Measurements from ENCODE around the gene TMED8. TPM values are rescaled to one million over a fixed set of nuclear protein-coding genes. Genes with fewer than 3 reads are reported as not detected.
"Not testable (repeated sequence)": the region's sequence is repeated elsewhere in the genome, so short reads cannot be mapped to it uniquely, and the experiment has no call there.

The TMED8 gene
- polyA plus RNA-seq, 1 experiment, result 4.2 TPM

DNA sequence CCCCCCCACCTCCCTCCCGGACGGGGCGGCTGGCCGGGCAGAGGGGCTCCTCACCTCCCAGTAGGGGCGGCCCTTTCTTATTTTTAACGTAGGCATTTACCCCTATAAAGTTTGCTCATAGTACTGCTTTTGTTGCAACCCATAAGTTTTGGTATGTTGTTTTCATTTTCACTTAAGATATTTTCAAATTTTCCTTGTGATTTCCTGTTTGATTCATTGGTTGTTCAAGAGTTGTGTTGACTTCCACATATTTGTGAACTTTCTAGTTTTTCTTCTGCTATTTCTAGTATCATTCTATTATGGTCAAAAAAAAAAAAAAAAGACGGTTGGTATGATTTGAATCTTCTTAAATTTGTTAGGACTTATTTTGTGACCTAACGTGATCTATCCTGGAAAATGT is 39.9 kb upstream of the TMED8 start:
- DNase-seq (ENCODE audit: low read depth), result no peak
- TF ChIP-seq, protein P1, sequence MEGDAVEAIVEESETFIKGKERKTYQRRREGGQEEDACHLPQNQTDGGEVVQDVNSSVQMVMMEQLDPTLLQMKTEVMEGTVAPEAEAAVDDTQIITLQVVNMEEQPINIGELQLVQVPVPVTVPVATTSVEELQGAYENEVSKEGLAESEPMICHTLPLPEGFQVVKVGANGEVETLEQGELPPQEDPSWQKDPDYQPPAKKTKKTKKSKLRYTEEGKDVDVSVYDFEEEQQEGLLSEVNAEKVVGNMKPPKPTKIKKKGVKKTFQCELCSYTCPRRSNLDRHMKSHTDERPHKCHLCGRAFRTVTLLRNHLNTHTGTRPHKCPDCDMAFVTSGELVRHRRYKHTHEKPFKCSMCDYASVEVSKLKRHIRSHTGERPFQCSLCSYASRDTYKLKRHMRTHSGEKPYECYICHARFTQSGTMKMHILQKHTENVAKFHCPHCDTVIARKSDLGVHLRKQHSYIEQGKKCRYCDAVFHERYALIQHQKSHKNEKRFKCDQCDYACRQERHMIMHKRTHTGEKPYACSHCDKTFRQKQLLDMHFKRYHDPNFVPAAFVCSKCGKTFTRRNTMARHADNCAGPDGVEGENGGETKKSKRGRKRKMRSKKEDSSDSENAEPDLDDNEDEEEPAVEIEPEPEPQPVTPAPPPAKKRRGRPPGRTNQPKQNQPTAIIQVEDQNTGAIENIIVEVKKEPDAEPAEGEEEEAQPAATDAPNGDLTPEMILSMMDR (IDR thresholded peaks at IDR 0.05; ENCODE audit: insufficient read depth, low read depth, low read length), result no peak
- CTCF ChIA-PET, result no interaction called here

GRCh38 chr14:77416098-77416497 is 39.2 kb upstream of the TMED8 start:
- DNase-seq (ENCODE audit: low read depth); H3K36me3 ChIP-seq (ENCODE audit: control insufficient read depth, insufficient read depth, low read length); CTCF ChIA-PET; H3K4me3 ChIP-seq (ENCODE audit: low read depth, low read length); H3K27me3 ChIP-seq (ENCODE audit: control insufficient read depth, insufficient read depth, low read length): not testable (repeated sequence)
- POLR2A ChIA-PET, result interaction anchor here (0.6 kb wide), 1 partner anchor 102 kb away, joined by 10 read pairs; no protein-coding TSS in a partner anchor

More for the DNA sequence above, 39.9 kb upstream of the TMED8 start:
- Histone ChIP-seq H3K27me3 (ENCODE audit: control insufficient read depth, insufficient read depth, low read length) (no peaks in the 10 kb centered on the region), H3K4me3 (ENCODE audit: low read depth, low read length) (no peak overlapping the region), H3K36me3 (ENCODE audit: control insufficient read depth, insufficient read depth, low read length) (no peaks in the 10 kb centered on the region)
- POLR2A ChIA-PET, result no interaction called here

DNA sequence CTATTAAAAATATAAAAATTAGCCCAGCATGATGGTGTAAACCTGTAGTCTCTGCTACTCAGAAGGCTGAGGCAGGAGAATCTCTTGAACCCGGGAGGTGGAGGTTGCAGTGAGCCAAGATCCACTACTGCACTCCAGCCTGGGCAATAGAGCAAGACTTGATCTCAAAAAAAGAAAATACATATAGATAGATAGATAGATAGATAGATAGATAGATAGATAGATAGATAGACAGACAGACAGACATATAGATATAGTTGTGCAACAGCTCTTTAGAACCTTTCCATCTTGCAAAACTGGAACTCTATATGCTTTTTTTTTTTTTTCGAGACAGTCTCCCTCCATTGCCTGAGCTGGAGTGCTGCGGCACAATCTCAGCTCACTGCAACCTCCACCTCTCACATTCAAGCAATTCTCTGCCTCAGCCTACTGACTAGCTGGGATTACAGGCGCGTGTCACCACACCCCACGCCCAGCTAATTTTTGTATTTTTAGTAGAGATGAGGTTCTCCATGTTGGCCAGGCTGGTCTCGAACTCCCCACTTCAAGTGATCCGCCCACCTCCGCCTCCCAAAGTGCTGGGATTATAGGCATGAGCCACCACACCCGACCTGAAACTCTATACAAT is 38.6 kb upstream of the TMED8 start:
- DNase-seq (ENCODE audit: low read depth); H3K27me3 ChIP-seq (ENCODE audit: control insufficient read depth, insufficient read depth, low read length); H3K36me3 ChIP-seq (ENCODE audit: control insufficient read depth, insufficient read depth, low read length); H3K4me3 ChIP-seq (ENCODE audit: low read depth, low read length): not testable (repeated sequence)
- ChIA-PET CTCF (interaction anchor here (0.6 kb wide), 1 partner anchor 401 kb away, joined by 3 read pairs; no protein-coding TSS in a partner anchor), POLR2A (interaction anchor here (0.6 kb wide), 1 partner anchor 102 kb away, joined by 10 read pairs; no protein-coding TSS in a partner anchor)

GRCh38 chr14:77409131-77409533 is 32.2 kb upstream of the TMED8 start:
- Histone ChIP-seq H3K27me3 (ENCODE audit: control insufficient read depth, insufficient read depth, low read length) (no peaks in the 10 kb centered on the region), H3K36me3 (ENCODE audit: control insufficient read depth, insufficient read depth, low read length) (no peaks in the 10 kb centered on the region), H3K4me3 (ENCODE audit: low read depth, low read length) (no peak overlapping the region)
- TF ChIP-seq, protein P1 (IDR thresholded peaks at IDR 0.05; ENCODE audit: insufficient read depth, low read depth, low read length), result 0 out of 2 replicates have a peak, but pooled peaks have one; percentile 12
- ChIA-PET CTCF (interaction anchor here (0.8 kb wide), 1 partner anchor 107 kb away, joined by 4 read pairs; no protein-coding TSS in a partner anchor), POLR2A (no interaction called here)
- DNase-seq (ENCODE audit: low read depth), result no peak

GRCh38 chr14:77407158-77407557 is 30.3 kb upstream of the TMED8 start:
- no peak for DNase-seq (ENCODE audit: low read depth)
- ChIA-PET POLR2A (no interaction called here), CTCF (interaction anchor here (1.2 kb wide), 1 partner anchor 255 kb away, joined by 4 read pairs; no protein-coding TSS in a partner anchor)

DNA sequence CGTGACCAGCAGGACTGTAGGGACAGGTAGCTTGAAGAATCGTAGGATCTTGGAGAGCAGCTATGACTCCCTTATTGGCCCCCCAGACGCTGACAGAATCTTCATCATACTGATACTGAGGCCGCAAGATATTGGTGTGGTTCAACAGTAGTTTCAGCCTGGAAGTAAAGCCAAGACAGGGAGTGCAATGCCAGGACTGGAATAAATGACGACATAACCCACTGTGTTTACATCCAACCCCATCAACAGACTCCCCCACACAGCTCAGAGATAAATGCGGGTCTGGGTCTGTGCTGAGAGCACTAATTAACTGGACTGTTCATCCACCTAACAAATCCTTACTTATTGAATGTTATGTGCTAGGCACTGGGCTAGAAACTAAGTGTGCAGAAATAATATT is 29.8 kb upstream of the TMED8 start:
- DNase-seq (ENCODE audit: low read depth), result no peak
- Histone ChIP-seq H3K4me3 (ENCODE audit: low read depth, low read length) (no peak overlapping the region), H3K36me3 (ENCODE audit: control insufficient read depth, insufficient read depth, low read length) (no peaks in the 10 kb centered on the region), H3K27me3 (ENCODE audit: control insufficient read depth, insufficient read depth, low read length) (no peaks in the 10 kb centered on the region)
- POLR2A ChIA-PET, result no interaction called here
- CTCF ChIA-PET, result interaction anchor here (1.2 kb wide), 1 partner anchor 254 kb away, joined by 4 read pairs; no protein-coding TSS in a partner anchor
- TF ChIP-seq, protein P1 (IDR thresholded peaks at IDR 0.05; ENCODE audit: insufficient read depth, low read depth, low read length), result no peak

More at GRCh38 chr14:77407158-77407557, 30.3 kb upstream of the TMED8 start:
- Histone ChIP-seq H3K36me3 (ENCODE audit: control insufficient read depth, insufficient read depth, low read length) (no peaks in the 10 kb centered on the region), H3K27me3 (ENCODE audit: control insufficient read depth, insufficient read depth, low read length) (no peaks in the 10 kb centered on the region), H3K4me3 (ENCODE audit: low read depth, low read length) (no peak overlapping the region)
- TF ChIP-seq, protein P1 (IDR thresholded peaks at IDR 0.05; ENCODE audit: insufficient read depth, low read depth, low read length), result no peak
